ENCODE measurements around the gene APOA5. TPM values are rescaled to one million over a fixed set of nuclear protein-coding genes. Genes with fewer than 3 reads are reported as not detected.

Gene APOA5
- total RNA-seq, 2 donors from 2014 or later, result not detected

DNA sequence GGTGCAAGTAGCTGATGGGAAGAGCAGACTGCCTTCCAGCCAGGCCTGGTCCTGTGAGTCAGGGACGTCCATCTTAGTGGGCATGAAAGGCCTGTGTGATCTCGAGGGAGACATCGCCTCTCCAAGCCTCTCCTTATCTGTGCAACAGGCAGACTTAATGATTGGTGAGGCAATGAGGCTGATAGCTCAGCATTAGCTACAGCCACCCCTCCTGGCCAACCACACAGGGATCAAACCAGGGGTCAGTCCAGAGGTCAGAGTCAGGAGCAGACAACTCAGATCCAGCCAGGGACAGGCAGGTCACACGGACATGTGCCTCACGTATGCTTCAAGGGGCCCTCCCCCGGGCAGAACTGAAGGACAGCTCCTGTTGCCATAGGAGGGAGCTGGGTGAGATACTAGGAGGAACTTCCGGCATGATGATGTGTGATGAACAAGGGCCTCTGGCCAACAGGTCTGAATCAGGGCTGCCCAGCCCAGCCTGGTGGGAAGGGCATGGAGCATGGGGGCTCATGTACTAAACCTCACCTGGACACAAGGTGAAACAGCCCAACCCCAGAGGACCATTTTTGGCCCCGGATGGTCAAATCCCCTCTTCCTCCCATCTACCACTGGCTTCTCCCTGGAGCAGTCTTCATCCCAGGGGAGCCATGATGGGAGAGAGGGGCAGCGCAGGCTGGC is 35.2 kb upstream of the APOA5 start:
- ATAC-seq (ENCODE audit: insufficient number of reproducible peaks, low FRiP score, low read depth) (no peak), DNase-seq (ENCODE audit: low spot score) (no peak)
- no peaks in the 10 kb centered on the region for H3K9me3 ChIP-seq
- TF ChIP-seq, protein P1, sequence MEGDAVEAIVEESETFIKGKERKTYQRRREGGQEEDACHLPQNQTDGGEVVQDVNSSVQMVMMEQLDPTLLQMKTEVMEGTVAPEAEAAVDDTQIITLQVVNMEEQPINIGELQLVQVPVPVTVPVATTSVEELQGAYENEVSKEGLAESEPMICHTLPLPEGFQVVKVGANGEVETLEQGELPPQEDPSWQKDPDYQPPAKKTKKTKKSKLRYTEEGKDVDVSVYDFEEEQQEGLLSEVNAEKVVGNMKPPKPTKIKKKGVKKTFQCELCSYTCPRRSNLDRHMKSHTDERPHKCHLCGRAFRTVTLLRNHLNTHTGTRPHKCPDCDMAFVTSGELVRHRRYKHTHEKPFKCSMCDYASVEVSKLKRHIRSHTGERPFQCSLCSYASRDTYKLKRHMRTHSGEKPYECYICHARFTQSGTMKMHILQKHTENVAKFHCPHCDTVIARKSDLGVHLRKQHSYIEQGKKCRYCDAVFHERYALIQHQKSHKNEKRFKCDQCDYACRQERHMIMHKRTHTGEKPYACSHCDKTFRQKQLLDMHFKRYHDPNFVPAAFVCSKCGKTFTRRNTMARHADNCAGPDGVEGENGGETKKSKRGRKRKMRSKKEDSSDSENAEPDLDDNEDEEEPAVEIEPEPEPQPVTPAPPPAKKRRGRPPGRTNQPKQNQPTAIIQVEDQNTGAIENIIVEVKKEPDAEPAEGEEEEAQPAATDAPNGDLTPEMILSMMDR (IDR thresholded peaks at IDR 0.05), result no peak
- no peaks in the 10 kb centered on the region for H3K27me3 ChIP-seq (replicated peaks; ENCODE audit: insufficient read depth)
- H3K4me3 ChIP-seq, result no peak overlapping the region
- no peak overlapping the region for H3K27ac ChIP-seq
- H3K36me3 ChIP-seq, result no peaks in the 10 kb centered on the region
- no peaks in the 10 kb centered on the region for H3K4me1 ChIP-seq (ENCODE audit: control insufficient read depth in 1 of 2, low read depth in 2 of 2)

DNA sequence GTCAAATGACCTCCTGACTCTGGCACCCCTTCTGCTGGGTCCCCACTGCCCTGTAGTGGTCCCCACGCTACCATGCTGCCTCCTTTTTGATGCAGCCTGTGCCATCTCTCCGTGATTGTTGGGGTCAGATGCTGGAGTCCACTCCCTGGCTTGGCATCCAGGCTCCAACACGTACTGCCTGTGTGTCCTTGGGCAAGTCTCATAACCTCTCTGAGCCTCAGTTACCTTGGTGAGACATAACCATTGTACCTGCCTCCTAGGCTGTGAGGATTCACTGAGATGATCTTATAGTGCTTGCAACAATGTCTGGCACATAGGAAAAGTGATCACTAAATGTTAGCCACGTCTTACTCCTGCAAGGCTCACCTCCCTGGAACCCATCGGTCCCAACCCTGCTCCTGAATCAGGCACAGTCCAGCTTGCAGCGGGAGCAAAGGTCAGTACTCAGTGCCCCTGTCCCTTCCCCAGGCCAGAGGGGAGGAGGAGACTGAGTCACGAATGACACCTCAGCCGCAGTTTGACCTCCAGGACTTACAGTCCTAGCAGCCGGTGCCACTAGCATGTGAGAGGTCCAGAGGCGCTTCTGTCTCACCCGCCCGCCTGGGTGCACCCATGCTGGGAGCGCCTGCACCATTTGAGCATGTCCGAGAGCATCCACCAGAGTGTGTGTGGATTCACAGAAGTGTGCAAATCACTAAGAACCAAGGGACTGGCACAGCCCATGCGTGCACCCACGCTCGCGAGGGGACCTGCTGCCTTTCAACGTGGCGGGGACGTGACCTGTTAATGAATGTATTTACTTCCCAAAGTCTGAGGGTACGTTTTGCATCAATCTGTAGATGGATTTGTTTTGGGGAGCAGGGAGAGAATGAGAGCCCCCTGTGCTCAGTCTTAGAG is 34.4 kb upstream of the APOA5 start:
- Histone ChIP-seq H3K27me3 (replicated peaks; ENCODE audit: insufficient read depth) (no peaks in the 10 kb centered on the region), H3K4me3 (no peak overlapping the region), H3K36me3 (no peaks in the 10 kb centered on the region), H3K27ac (no peak overlapping the region), H3K4me1 (ENCODE audit: control insufficient read depth in 1 of 2, low read depth in 2 of 2) (no peaks in the 10 kb centered on the region), H3K9me3 (no peaks in the 10 kb centered on the region)
- ATAC-seq (ENCODE audit: insufficient number of reproducible peaks, low FRiP score, low read depth) (no peak), DNase-seq (ENCODE audit: low spot score) (no peak)
- TF ChIP-seq, protein P1 (IDR thresholded peaks at IDR 0.05), result no peak

DNA sequence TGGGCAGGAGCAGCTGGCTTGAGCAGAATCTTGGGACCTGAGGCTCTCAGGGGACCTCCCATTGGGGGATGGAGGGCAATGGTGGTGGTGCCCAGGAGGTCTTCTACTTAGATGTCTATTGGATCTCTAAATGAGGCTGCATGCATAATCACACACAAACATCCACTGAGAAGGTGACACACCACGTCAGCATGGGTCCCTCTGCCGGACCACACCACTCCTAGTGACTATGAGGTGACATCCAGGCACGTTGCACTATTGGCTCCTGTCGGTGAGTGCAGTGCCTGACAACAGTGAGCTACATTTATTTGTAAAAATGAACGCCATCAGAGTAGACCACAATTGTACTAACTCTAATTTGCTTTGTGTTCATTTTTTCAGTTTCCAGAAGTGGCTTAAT is 33.8 kb upstream of the APOA5 start:
- ATAC-seq (ENCODE audit: insufficient number of reproducible peaks, low FRiP score, low read depth) (no peak), DNase-seq (ENCODE audit: low spot score) (no peak)
- Histone ChIP-seq H3K27ac (no peak overlapping the region), H3K9me3 (no peaks in the 10 kb centered on the region), H3K4me1 (ENCODE audit: control insufficient read depth in 1 of 2, low read depth in 2 of 2) (no peaks in the 10 kb centered on the region), H3K27me3 (replicated peaks; ENCODE audit: insufficient read depth) (no peaks in the 10 kb centered on the region), H3K36me3 (no peaks in the 10 kb centered on the region), H3K4me3 (no peak overlapping the region)
- TF ChIP-seq, protein P1 (IDR thresholded peaks at IDR 0.05), result no peak

DNA sequence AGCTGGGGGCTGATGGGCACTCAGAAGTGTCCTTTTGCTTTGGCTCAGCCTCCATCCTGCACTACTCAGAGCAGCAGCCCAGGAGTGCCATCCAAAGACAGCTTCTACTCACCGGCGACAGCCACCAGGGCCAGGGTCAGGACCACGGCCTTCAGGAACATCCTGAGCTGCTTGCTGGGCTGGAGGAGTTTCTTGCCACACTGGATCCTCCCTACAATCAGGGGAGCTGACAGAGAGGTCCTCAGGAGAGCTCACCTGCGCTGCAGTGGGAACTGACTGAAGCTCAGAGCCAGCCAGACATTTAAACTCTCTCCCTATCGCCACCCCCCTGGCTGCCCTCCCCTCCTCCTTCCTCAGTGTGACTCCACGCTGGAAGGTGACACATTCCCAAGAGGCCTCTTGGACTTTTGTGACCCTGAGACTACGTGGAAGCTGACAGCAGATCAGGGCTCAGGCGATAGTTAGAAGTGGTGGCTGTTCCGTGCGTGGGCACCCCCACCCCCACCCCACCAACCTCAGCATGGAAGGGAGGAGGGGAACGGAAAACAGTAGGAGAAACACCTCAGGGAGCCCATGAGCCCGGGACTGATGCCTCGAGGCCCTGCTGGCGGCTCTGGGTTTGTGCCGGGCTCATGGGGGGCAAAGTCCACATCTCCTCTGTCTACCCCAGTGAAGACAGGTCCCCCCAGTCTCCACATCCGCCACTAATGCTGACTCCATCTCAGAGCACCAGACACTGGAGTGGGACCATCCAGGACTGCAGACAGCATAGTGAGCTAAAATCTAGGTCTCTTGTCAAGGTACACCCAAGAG is 31.6 kb upstream of the APOA5 start, which contains the start of gene APOA4:
APOA4 (minus strand) TSS at position 274 of the 813 bp plus-strand sequence; CDS start at position 161, 113 bp downstream.
- Histone ChIP-seq H3K27ac (no peak within 1 kb of the TSS), H3K4me1 (ENCODE audit: control insufficient read depth in 1 of 2, low read depth in 2 of 2) (no peaks in the 10 kb centered on the region), H3K36me3 (no peaks in the 10 kb centered on the region), H3K4me3 (no peak within 1 kb of the TSS), H3K9me3 (no peaks in the 10 kb centered on the region), H3K27me3 (replicated peaks; ENCODE audit: insufficient read depth) (no peaks in the 10 kb centered on the region)
- DNase-seq (ENCODE audit: low spot score) (no peak), ATAC-seq (ENCODE audit: insufficient number of reproducible peaks, low FRiP score, low read depth) (no peak)
- TF ChIP-seq, protein P1 (IDR thresholded peaks at IDR 0.05), result no peak

Measured in thoracic aorta (tissue), 2 donors.